Ovary (tissue), 9 donors: Measurements from ENCODE around the gene CLEC2A. TPM values are rescaled to one million over a fixed set of nuclear protein-coding genes. Genes with fewer than 3 reads are reported as not detected.

Experiments used
- DNase-seq, 5 donors: peaks; one replicate each; pipeline ENCODE4 v3.0.0-alpha.2; 2019 to 2020
- H3K27ac ChIP-seq, 2 donors: fragments of 200-600 bp; one replicate each; pipeline versions ENCODE4 v1.5.1 to v1.8.0; 2019 to 2022
- H3K27me3 ChIP-seq: fragments of 200-600 bp; one replicate; pipeline ENCODE4 v1.8.0; 2022
- H3K36me3 ChIP-seq: fragments of 200-600 bp; sonication (generic); one replicate; pipeline ENCODE4 v1.5.1; 2019
- H3K4me1 ChIP-seq: one replicate; pipeline ENCODE4 v1.8.1; 2013; ENCODE audit warnings: mild to moderate bottlenecking, moderate library complexity; ENCODE audit not compliant: insufficient read depth
- H3K4me3 ChIP-seq: fragments of 200-600 bp; sonication (generic); one replicate; pipeline ENCODE4 v1.5.1; 2017
- H3K9me3 ChIP-seq, 2 donors: fragments of 200-600 bp in 1 of 2; sonication (generic) in 1 of 2; one replicate each; pipeline versions ENCODE4 v1.5.1 to v1.8.1; 2013 to 2019; ENCODE audit warnings: mild to moderate bottlenecking in 1 of 2, moderate library complexity in 1 of 2
- CTCF ChIP-seq, 3 donors: fragments of 450-650 bp in 2 of 3; fragments of 200-600 bp in 1 of 3; IDR thresholded peaks; one replicate each; pipeline versions ENCODE4 v1.5.1 to v1.8.0; 2016 to 2022; ENCODE audit warnings: antibody characterized with exemption in 3 of 3, mild to moderate bottlenecking in 1 of 3
- EP300 ChIP-seq: sonication (generic); formaldehyde crosslinking; IDR thresholded peaks from one replicate; pipeline ENCODE4 v1.6.1; 2017; ENCODE audit warnings: antibody characterized with exemption
- POLR2A ChIP-seq: fragments of 450-650 bp; IDR thresholded peaks from one replicate; pipeline ENCODE4 v1.6.1; 2017; ENCODE audit warnings: antibody characterized with exemption, mild to moderate bottlenecking, moderate library complexity
- WGBS, 3 donors: extraction: QIAGEN DNeasy Blood & Tissue Kit in 1 of 3; methylation state at CpG; one replicate each; pipeline versions ENCODE4 v1.1.5 to v1.1.7; 2013 to 2017; 5-methylcytosine and 5-hydroxymethylcytosine counted together
- intact Hi-C, 4 donors: fragments of 100-400 bp; cut with DNase I; formaldehyde crosslinking; loops; one replicate each; pipeline versions ENCODE4 v1.11.0 to v1.15.1; 2022 to 2023
- polyA plus RNA-seq, 2 donors: library from polyadenylated mRNA; stranded (reverse); fragments of 200-250 nt in 1 of 2; fragments of 350-450 nt in 1 of 2; fragmentation: Illumina TruSeq in 1 of 2; extraction: RNeasy Lipid Tissue Mini Kit (QIAGEN cat#74804) in 1 of 2; gene quantifications; one replicate each; pipeline ENCODE4 v1.2.3, GENCODE V29; 2013 to 2014
- total RNA-seq, 7 donors: library from RNA; depleted of rRNA in 2 of 7; stranded (reverse); fragments of >200 nt in 2 of 7; fragmentation: NEBNext Ultra II Directional in 3 of 7; extraction: Animal tissue kit (Norgen Biotek cat#: 25700) in 3 of 7; gene quantifications; one replicate each; pipeline versions ENCODE4 v1.1.0 to v1.2.4, GENCODE V29; 2016 to 2023
- donor health status: DM: no; HTN: no; CAD: no; lungs with moderate emphysema.
- donor health status: DM: no; HTN: no; CAD: no.
- donor health status: Bipolar disorder and iron deficiency.
- donor health status: DM: yes; HTN: yes; CAD: no.
- donor health status: DM: no; HTN: no; CAD: no.
- donor health status: DM: yes; HTN: yes; CAD: no.

The CLEC2A gene
- total and polyA plus RNA-seq, 9 donors, result not detected

- WGBS, 3 donors, result 77 to 85% (median 81%) methylated on average over 2 of the region's 2 CpGs
- Histone ChIP-seq H3K4me1 (no peaks in the 10 kb centered on the region), H3K36me3 (no peaks in the 10 kb centered on the region), H3K27me3 (no peaks in the 10 kb centered on the region), H3K27ac (no peak overlapping the region), H3K9me3 (no peaks in the 10 kb centered on the region), H3K4me3 (no peak overlapping the region)
- TF ChIP-seq POLR2A, result no peak
- no peak for TF ChIP-seq CTCF (IDR thresholded peaks at IDR 0.05)
- no peak for TF ChIP-seq EP300
- intact Hi-C loops, result no loop called here
- no peak for DNase-seq
These were observed 33.0 kb downstream of the CLEC2A start for GRCh38 chr12:9899209-9899608.

GRCh38 chr12:9897535-9897934 lies 34.6 kb downstream of the CLEC2A start:
- TF ChIP-seq POLR2A, result no peak
- no peak for TF ChIP-seq EP300
- TF ChIP-seq CTCF (IDR thresholded peaks at IDR 0.05), result no peak
- Histone ChIP-seq H3K9me3 (no peaks in the 10 kb centered on the region), H3K27me3 (no peaks in the 10 kb centered on the region), H3K4me1 (no peaks in the 10 kb centered on the region), H3K27ac (no peak overlapping the region), H3K4me3 (no peak overlapping the region), H3K36me3 (no peaks in the 10 kb centered on the region)
- no peak for DNase-seq
- 82 to 85% (median 82%) methylated on average over 6 of the region's 6 CpGs for WGBS, 3 donors
- intact Hi-C loops, result no loop called here

GRCh38 chr12:9895215-9895971 lies 36.8 kb downstream of the CLEC2A start:
- TF ChIP-seq EP300 (no peak), CTCF (IDR thresholded peaks at IDR 0.05) (no peak)
- Histone ChIP-seq H3K4me1 (no peaks in the 10 kb centered on the region), H3K9me3 (no peaks in the 10 kb centered on the region), H3K27me3 (no peaks in the 10 kb centered on the region), H3K36me3 (no peaks in the 10 kb centered on the region), H3K4me3 (no peak overlapping the region), H3K27ac (no peak overlapping the region)
- 73 to 80% (median 73%) methylated on average over 6 of the region's 6 CpGs for WGBS, 3 donors
- no peak for DNase-seq
- intact Hi-C loops, result no loop called here

- no peak overlapping the region for H3K4me3 ChIP-seq
- no peak for DNase-seq
- no peaks in the 10 kb centered on the region for H3K4me1 ChIP-seq
- TF ChIP-seq CTCF (IDR thresholded peaks at IDR 0.05) (no peak), POLR2A (no peak), EP300 (no peak)
- H3K27me3 ChIP-seq, result no peaks in the 10 kb centered on the region
- intact Hi-C loops, result no loop called here
- H3K9me3 ChIP-seq, result no peaks in the 10 kb centered on the region
- no peak overlapping the region for H3K27ac ChIP-seq
- WGBS, 3 donors, result 54 to 61% (median 57%) methylated on average over 4 of the region's 4 CpGs
- H3K36me3 ChIP-seq, result no peaks in the 10 kb centered on the region
These were observed 43.4 kb downstream of the CLEC2A start for GRCh38 chr12:9888665-9889273.
